Measurements from ENCODE around the gene SNUPN.

GRCh38 chr15:75578948-75579920 lies 46.3 kb downstream of the SNUPN start, which contains the start of gene PTPN9:
- TF ChIP-seq CTCF (IDR thresholded peaks at IDR 0.05) (peak; percentile 26 to 77 (median 59)), POLR2A (IDR thresholded peaks at IDR 0.05) (peak in 1 of 2 donors; percentile 46), EP300 (IDR thresholded peaks at IDR 0.05) (peak in 1 of 2 donors; percentile 53)

Data from tibial nerve (tissue), 4 donors.